ENCODE measurements around the gene GRAP. TPM values are rescaled to one million over a fixed set of nuclear protein-coding genes. Genes with fewer than 3 reads are reported as not detected.

GRAP gene
- total and polyA plus RNA-seq, 2 donors (not counting 3 experiments of a cell fraction or from before 2014, with no cell fraction given): 32.1 to 43.6 TPM

DNA sequence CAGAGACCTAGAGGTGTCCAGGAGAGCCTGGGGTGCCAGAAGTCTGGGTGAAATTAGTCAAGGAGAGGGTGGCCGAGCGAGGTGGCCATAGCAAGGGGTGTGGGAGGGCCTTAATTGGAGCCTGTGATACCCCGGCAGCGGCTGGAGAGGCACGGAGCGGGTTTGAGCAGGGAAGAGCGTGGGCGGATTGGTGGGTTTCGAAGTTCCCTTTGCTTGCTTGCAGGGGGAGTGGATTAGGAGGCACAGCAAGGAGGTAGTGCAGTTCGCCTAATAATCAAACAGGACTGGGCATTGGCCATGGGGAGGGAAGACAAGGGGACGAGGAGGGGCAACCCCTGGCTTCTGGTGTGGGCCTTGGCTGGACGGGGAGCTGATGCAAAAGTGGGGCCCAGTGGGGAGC lies 36.8 kb downstream of the GRAP start:
- FAIRE-seq (no peak), DNase-seq (ENCODE audit: low read depth, low spot score) (no peak)
- no peaks in the 10 kb centered on the region for H3K79me2 ChIP-seq (ENCODE audit: control insufficient read depth, insufficient read depth, low read length)
- ChIA-PET POLR2A (no interaction called here), CTCF (no interaction called here)
- no peak overlapping the region for H3K4me3 ChIP-seq (replicated peaks in 1 of 3; ENCODE audit: insufficient read depth in 1 of 3, low read depth in 1 of 3, low read length in 3 of 3)
- peaks cover 3% of the 10 kb centered on the region for H3K4me1 ChIP-seq (ENCODE audit: control insufficient read depth, extremely low read depth, insufficient read depth, low read length)
- TF ChIP-seq POLR2A (IDR thresholded peaks at IDR 0.05; ENCODE audit: low read depth, low read length) (no peak), POLR2AphosphoS5 (IDR thresholded peaks at IDR 0.05; ENCODE audit: insufficient read depth, low read depth, low read length) (no peak), MYC (IDR thresholded peaks at IDR 0.05; ENCODE audit: low read depth, low read length) (no peak), GATA2 (IDR thresholded peaks at IDR 0.05; ENCODE audit: insufficient read depth, insufficient read length, low read depth, low read length) (no peak), JUN (IDR thresholded peaks at IDR 0.05; ENCODE audit: borderline replicate concordance, insufficient read depth, insufficient read length, low read depth) (no peak), EZH2 (IDR thresholded peaks at IDR 0.05; ENCODE audit: borderline replicate concordance, low read depth, low read length, severe bottlenecking) (no peak), FOS (IDR thresholded peaks at IDR 0.05; ENCODE audit: borderline replicate concordance, insufficient read depth, low read length) (no peak)
- TF ChIP-seq, protein P1, sequence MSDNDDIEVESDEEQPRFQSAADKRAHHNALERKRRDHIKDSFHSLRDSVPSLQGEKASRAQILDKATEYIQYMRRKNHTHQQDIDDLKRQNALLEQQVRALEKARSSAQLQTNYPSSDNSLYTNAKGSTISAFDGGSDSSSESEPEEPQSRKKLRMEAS (IDR thresholded peaks at IDR 0.05; ENCODE audit: insufficient read depth, insufficient read length): no peak
- TF ChIP-seq, protein P2, sequence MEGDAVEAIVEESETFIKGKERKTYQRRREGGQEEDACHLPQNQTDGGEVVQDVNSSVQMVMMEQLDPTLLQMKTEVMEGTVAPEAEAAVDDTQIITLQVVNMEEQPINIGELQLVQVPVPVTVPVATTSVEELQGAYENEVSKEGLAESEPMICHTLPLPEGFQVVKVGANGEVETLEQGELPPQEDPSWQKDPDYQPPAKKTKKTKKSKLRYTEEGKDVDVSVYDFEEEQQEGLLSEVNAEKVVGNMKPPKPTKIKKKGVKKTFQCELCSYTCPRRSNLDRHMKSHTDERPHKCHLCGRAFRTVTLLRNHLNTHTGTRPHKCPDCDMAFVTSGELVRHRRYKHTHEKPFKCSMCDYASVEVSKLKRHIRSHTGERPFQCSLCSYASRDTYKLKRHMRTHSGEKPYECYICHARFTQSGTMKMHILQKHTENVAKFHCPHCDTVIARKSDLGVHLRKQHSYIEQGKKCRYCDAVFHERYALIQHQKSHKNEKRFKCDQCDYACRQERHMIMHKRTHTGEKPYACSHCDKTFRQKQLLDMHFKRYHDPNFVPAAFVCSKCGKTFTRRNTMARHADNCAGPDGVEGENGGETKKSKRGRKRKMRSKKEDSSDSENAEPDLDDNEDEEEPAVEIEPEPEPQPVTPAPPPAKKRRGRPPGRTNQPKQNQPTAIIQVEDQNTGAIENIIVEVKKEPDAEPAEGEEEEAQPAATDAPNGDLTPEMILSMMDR (IDR thresholded peaks at IDR 0.05; ENCODE audit: extremely low read depth in 1 of 2, insufficient read depth in 1 of 2, low read depth in 1 of 2, low read length in 2 of 2): no peak
- H3K27me3 ChIP-seq (ENCODE audit: control insufficient read depth in 2 of 2, insufficient read depth in 2 of 2, low read length in 2 of 2): no peaks in the 10 kb centered on the region
- intact Hi-C loops (cut with micrococcal nuclease): no loop called here
- no peaks in the 10 kb centered on the region for H3K9me3 ChIP-seq (replicated peaks; ENCODE audit: control insufficient read depth, insufficient read depth, low read length)
- H3K4me2 ChIP-seq (ENCODE audit: insufficient read depth, low read length): no peak overlapping the region
- H3K9me1 ChIP-seq (replicated peaks; ENCODE audit: control insufficient read depth, extremely low read depth, insufficient read depth, low read length): no peaks in the 10 kb centered on the region
- no peak overlapping the region for H3K27ac ChIP-seq (ENCODE audit: insufficient read depth, low read depth, low read length)
- no peak overlapping the region for H2AFZ ChIP-seq (ENCODE audit: low read depth, low read length)
- H3K36me3 ChIP-seq (ENCODE audit: control insufficient read depth in 2 of 2, extremely low read depth in 1 of 2, insufficient read depth in 2 of 2, low read length in 2 of 2): no peaks in the 10 kb centered on the region
- H4K20me1 ChIP-seq (replicated peaks; ENCODE audit: control insufficient read depth, extremely low read depth, insufficient read depth, low read length): no peaks in the 10 kb centered on the region
- no TSS peak for BruUV-seq (replicated peaks)
- no peak overlapping the region for H3K9ac ChIP-seq (replicated peaks; ENCODE audit: extremely low read depth, insufficient read depth, low read length)
- dilution Hi-C loops (cut with MboI; ENCODE audit: extremely low pct_ligation_motif_present, low sequenced_read_pairs): no loop called here
